Psoas muscle (tissue), 8 donors: ENCODE results near the gene MTCL1. TPM values are rescaled to one million over a fixed set of nuclear protein-coding genes. Genes with fewer than 3 reads are reported as not detected.

Experiments
- ATAC-seq, 4 donors: fragments of 200-7000 bp; cut with Tn5 transposase; one replicate each; pipeline ENCODE4 v1.9.1; 2020; ENCODE audit warnings: moderate library complexity in 3 of 4, mild to moderate bottlenecking in 2 of 4
- DNase-seq, 2 donors: peaks; one replicate each; pipeline ENCODE4 v3.0.0-alpha.2; 2020
- H3K27ac ChIP-seq: fragments of 200-600 bp; one replicate; pipeline ENCODE4 v1.8.0; 2022
- H3K27me3 ChIP-seq, 3 donors: fragments of 200-600 bp in 1 of 3; one replicate each; pipeline versions ENCODE4 v1.6.1 to v1.8.0; 2013 to 2022; ENCODE audit warnings: low read length in 2 of 3, mild to moderate bottlenecking in 2 of 3, moderate library complexity in 1 of 3; ENCODE audit not compliant: insufficient read depth in 3 of 3
- H3K36me3 ChIP-seq, 2 donors: fragments of 200-600 bp in 1 of 2; one replicate each; pipeline versions ENCODE4 v1.6.1 to v1.8.0; 2013 to 2022; ENCODE audit warnings: low read depth in 1 of 2, mild to moderate bottlenecking in 1 of 2, moderate library complexity in 1 of 2; ENCODE audit not compliant: insufficient read depth in 1 of 2
- H3K4me1 ChIP-seq: fragments of 200-600 bp; one replicate; pipeline ENCODE4 v1.8.0; 2022
- H3K4me3 ChIP-seq: fragments of 200-600 bp; one replicate; pipeline ENCODE4 v1.8.0; 2022; ENCODE audit warnings: mild to moderate bottlenecking
- H3K9me3 ChIP-seq: fragments of 200-600 bp; one replicate; pipeline ENCODE4 v1.8.0; 2022
- CTCF ChIP-seq: fragments of 200-600 bp; IDR thresholded peaks from one replicate; pipeline ENCODE4 v1.8.0; 2022; ENCODE audit warnings: antibody characterized with exemption
- WGBS, 3 donors: extraction: QIAGEN DNeasy Blood & Tissue Kit; methylation state at CpG; one replicate each; pipeline versions ENCODE4 v1.1.6 to v1.1.7; 2013; 5-methylcytosine and 5-hydroxymethylcytosine counted together
- intact Hi-C, 2 donors: fragments of 100-400 bp; cut with DNase I; formaldehyde crosslinking; loops; one replicate each; pipeline versions ENCODE4 v1.11.0 to v1.14.2; 2022
- polyA plus RNA-seq, 3 donors: library from polyadenylated mRNA; stranded (reverse); fragments of 200-250 nt; gene quantifications; one replicate each; pipeline ENCODE4 v1.2.3, GENCODE V29; 2013
- total RNA-seq, 4 donors: library from RNA; stranded (reverse); fragmentation: NEBNext Ultra II Directional in 2 of 4; extraction: Animal tissue kit (Norgen Biotek cat#: 25700) in 2 of 4; gene quantifications; one replicate each; pipeline versions ENCODE4 v1.2.1 to v1.2.4, GENCODE V29; 2021 to 2023
- donor health status: healthy with polysubstance abuse.
- donor health status: DM: no; HTN: no; CAD: no; lungs with moderate emphysema.
- donor health status: Bipolar disorder and iron deficiency.
- donor health status: healthy.
- donor health status: DM: yes; HTN: yes; CAD: no.
- donor health status: DM: no; HTN: no; CAD: no.
- donor health status: DM: no; HTN: no; CAD: no.
- donor health status: DM: yes; HTN: yes; CAD: no.

MTCL1 gene
- total and polyA plus RNA-seq, 7 donors = 1.3 to 5.3 (median 3.0) TPM

DNA sequence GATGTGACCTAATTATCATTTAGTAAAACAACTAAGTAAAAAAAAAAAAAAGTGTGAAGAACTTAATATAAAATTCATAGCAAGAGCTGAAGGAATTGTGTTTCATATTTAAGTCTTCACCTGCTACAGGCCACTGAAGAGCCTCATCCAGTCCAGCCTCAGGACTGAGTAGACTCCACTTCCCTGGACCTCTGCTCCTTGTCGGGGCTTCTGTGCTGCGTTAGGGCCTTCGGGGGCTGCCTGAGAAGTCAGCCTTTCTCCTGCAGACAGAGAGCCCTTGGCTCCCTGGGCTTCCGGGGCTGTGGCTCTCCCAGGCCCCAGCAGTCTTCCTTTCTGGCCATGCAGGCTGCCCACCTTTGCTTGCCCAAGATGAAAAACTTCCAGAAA is 95.5 kb downstream of the MTCL1 start:
- no peak for ATAC-seq
- intact Hi-C loops = no loop called here

DNA sequence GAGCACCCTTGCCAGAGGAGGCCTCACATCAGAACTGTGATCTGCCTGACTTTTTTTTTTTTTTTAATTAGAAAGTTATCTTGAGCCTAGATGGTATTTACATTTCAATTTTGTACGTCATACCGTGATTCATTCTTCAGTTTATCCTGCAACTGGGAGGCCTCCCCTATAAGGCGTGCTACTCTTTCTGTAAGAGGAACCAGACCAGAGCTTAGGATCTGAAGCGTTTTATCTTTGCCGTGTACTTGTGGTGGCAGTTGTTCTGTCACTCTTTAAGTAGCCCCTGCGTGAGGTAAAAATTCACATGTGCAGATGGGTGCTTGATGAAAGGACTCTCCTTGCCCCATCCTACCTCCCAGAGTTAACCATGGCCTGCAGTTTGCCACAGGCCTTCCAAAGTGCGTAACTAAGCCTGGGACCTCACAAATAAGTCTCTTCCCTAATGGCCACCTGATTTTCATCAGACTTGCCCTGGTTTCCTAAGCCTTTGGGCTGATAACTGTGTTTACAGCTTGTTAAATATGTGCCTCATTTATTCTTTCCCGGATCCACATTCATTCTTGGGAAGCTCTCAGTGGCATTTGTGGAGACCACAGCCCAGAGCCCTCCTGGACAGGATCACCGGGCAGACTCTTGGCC is 96.0 kb downstream of the MTCL1 start:
- 93 to 94% (median 94%) methylated on average over 9 of the region's 9 CpGs for WGBS, 3 donors
- Histone ChIP-seq H3K27ac (no peak overlapping the region), H3K36me3 (no peaks in the 10 kb centered on the region), H3K4me3 (no peak overlapping the region), H3K4me1 (peaks cover 15% of the 10 kb centered on the region), H3K9me3 (no peaks in the 10 kb centered on the region), H3K27me3 (no peaks in the 10 kb centered on the region)
- DNase-seq (no peak), ATAC-seq (no peak)
- TF ChIP-seq CTCF = no peak
- intact Hi-C loops = no loop called here

More for the DNA sequence above, 95.5 kb downstream of the MTCL1 start:
- peaks cover 0 to 4% of the 10 kb centered on the region in 2 donors for H3K36me3 ChIP-seq
- H3K27ac ChIP-seq = peak overlapping the region; percentile 71
- H3K27me3 ChIP-seq = no peaks in the 10 kb centered on the region
- 86 to 93% (median 88%) methylated on average over 4 of the region's 4 CpGs for WGBS, 3 donors
- no peaks in the 10 kb centered on the region for H3K9me3 ChIP-seq
- peaks cover 15% of the 10 kb centered on the region for H3K4me1 ChIP-seq
- TF ChIP-seq CTCF = no peak
- DNase-seq = no peak
- no peak overlapping the region for H3K4me3 ChIP-seq

GRCh38 chr18:8802017-8802672 is 96.8 kb downstream of the MTCL1 start:
- ATAC-seq = no peak
- intact Hi-C loops = no loop called here
- WGBS, 3 donors = 85 to 93% (median 86%) methylated on average over 6 of the region's 6 CpGs
- no peak for DNase-seq
- peaks cover 15% of the 10 kb centered on the region for H3K4me1 ChIP-seq
- no peak overlapping the region for H3K27ac ChIP-seq
- no peaks in the 10 kb centered on the region for H3K9me3 ChIP-seq
- no peaks in the 10 kb centered on the region for H3K27me3 ChIP-seq
- H3K36me3 ChIP-seq = no peaks in the 10 kb centered on the region
- TF ChIP-seq CTCF = no peak
- H3K4me3 ChIP-seq = no peak overlapping the region

DNA sequence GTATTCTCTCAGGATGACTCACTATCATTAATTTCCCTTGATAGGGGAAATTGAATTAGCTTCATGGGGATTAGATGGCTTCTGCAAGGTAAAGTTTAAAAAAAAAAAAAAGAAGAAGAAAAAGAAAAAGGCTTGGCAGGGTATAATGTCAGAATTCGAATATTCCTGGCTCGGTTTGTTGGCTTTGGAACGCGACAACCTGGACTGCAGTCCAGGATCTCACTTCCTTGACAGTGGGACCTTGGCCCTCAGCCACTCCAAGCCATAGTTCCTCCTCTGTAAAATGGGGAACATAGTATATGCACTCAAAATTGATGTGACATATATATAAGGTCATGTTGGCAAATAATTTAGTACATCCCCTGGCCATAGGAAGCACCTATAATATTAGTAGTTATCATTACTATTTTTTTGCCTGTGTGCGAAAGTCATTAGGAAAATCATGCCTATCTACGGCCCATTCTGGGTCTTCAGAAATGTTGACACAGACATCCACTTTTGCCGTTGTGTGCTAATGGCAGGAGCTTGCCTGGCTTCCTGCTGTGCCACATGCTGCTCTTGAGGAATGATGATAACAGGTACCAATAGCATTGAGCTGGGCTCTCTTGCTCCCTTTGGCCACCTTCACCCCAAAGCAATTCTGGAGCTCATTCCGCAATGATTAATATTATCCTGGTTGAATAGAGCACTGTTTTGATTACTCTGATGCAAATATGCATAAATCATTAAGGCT is 97.9 kb downstream of the MTCL1 start:
- Histone ChIP-seq H3K4me1 (peaks cover 15% of the 10 kb centered on the region), H3K27ac (no peak overlapping the region), H3K36me3 (no peaks in the 10 kb centered on the region), H3K27me3 (no peaks in the 10 kb centered on the region), H3K4me3 (no peak overlapping the region), H3K9me3 (no peaks in the 10 kb centered on the region)
- 78 to 85% (median 81%) methylated on average over 8 of the region's 8 CpGs for WGBS, 3 donors
- no peak for TF ChIP-seq CTCF
- intact Hi-C loops = no loop called here
- ATAC-seq = no peak
- no peak for DNase-seq
